KMS-11 (cell line): ENCODE results near the gene PTAR1.

Experiments used
- H2AFZ ChIP-seq: fragments of 200-600 bp; sonication (generic); 2 replicates; pipeline ENCODE4 v1.6.1; 2016; ENCODE audit warnings: antibody characterized with exemption, mixed run types, low read depth
- H3K27ac ChIP-seq: fragments of 200-600 bp; sonication (generic); 2 replicates; pipeline ENCODE4 v1.6.1; 2016; ENCODE audit warnings: mild to moderate bottlenecking, mixed run types
- H3K27me3 ChIP-seq: fragments of 200-600 bp; sonication (generic); 2 replicates; pipeline ENCODE4 v1.6.1; 2017; ENCODE audit warnings: mild to moderate bottlenecking, low read depth, mixed run types, moderate library complexity; ENCODE audit not compliant: insufficient read depth
- H3K36me3 ChIP-seq: fragments of 200-600 bp; sonication (generic); 2 replicates; pipeline ENCODE4 v1.6.1; 2017; ENCODE audit warnings: mild to moderate bottlenecking, mixed run types; ENCODE audit not compliant: insufficient read depth
- H3K4me1 ChIP-seq: fragments of 200-600 bp; sonication (generic); 2 replicates; pipeline ENCODE4 v1.6.1; 2016; ENCODE audit warnings: mild to moderate bottlenecking, low read depth, mixed run types; ENCODE audit not compliant: poor library complexity, severe bottlenecking
- H3K4me2 ChIP-seq: fragments of 200-600 bp; sonication (generic); 2 replicates; pipeline ENCODE4 v1.7.0; 2016; ENCODE audit warnings: mild to moderate bottlenecking, mixed run types
- H3K4me3 ChIP-seq: fragments of 200-600 bp; sonication (generic); IDR thresholded peaks from 2 replicates; pipeline ENCODE4 v1.6.1; 2017; ENCODE audit warnings: low read depth, low read length, mixed read lengths; ENCODE audit not compliant: insufficient read depth
- H3K79me2 ChIP-seq: fragments of 200-600 bp; sonication (generic); 2 replicates; pipeline ENCODE4 v1.6.1; 2016; ENCODE audit warnings: low read depth, mixed run types; ENCODE audit not compliant: insufficient read depth
- H3K9ac ChIP-seq: fragments of 200-600 bp; sonication (generic); 2 replicates; pipeline ENCODE4 v1.6.1; 2016; ENCODE audit warnings: mild to moderate bottlenecking, mixed run types
- H4K20me1 ChIP-seq: fragments of 200-600 bp; sonication (generic); 2 replicates; pipeline ENCODE4 v1.6.1; 2016; ENCODE audit warnings: mild to moderate bottlenecking, mixed run types; ENCODE audit not compliant: insufficient read depth
- CTCF ChIP-seq: fragments of 200-600 bp; sonication (generic); conservative IDR thresholded peaks from 2 replicates; pipeline ENCODE4 v1.6.1; 2017; ENCODE audit warnings: low read depth, mild to moderate bottlenecking, antibody characterized with exemption, low read length, moderate library complexity, mixed read lengths

Gene PTAR1

GRCh38 chr9:69750085-69750484 is 9.7 kb downstream of the PTAR1 start:
- H3K4me3 ChIP-seq, result no peak overlapping the region
- H2AFZ ChIP-seq, result no peak overlapping the region
- H3K27ac ChIP-seq, result no peak overlapping the region
- H3K9ac ChIP-seq, result no peak overlapping the region
- no peak for TF ChIP-seq CTCF
- H3K4me2 ChIP-seq, result no peak overlapping the region
- H3K36me3 ChIP-seq, result no peaks in the 10 kb centered on the region
- peaks cover 7% of the 10 kb centered on the region for H3K4me1 ChIP-seq
- peaks cover 19% of the 10 kb centered on the region; the same call in 1 of the 2 replicates for H3K79me2 ChIP-seq
- H4K20me1 ChIP-seq, result no peaks in the 10 kb centered on the region
- H3K27me3 ChIP-seq, result no peaks in the 10 kb centered on the region

- Histone ChIP-seq H3K27ac (no peak overlapping the region), H3K4me2 (no peak overlapping the region), H3K27me3 (no peaks in the 10 kb centered on the region), H3K36me3 (no peaks in the 10 kb centered on the region), H2AFZ (no peak overlapping the region), H3K9ac (no peak overlapping the region), H3K79me2 (peaks cover 5% of the 10 kb centered on the region; the same call in 1 of the 2 replicates), H3K4me1 (peaks cover 7% of the 10 kb centered on the region), H3K4me3 (no peak overlapping the region), H4K20me1 (0 out of 2 replicates have a peak, but pooled peaks cover 4% of the 10 kb centered on the region)
- TF ChIP-seq CTCF, result no peak
These were observed 11.5 kb downstream of the PTAR1 start for GRCh38 chr9:69748304-69748703.

GRCh38 chr9:69746859-69747560 is 12.8 kb downstream of the PTAR1 start:
- Histone ChIP-seq H3K27ac (no peak overlapping the region), H2AFZ (no peak overlapping the region), H3K4me2 (no peak overlapping the region), H4K20me1 (0 out of 2 replicates have a peak, but pooled peaks cover 4% of the 10 kb centered on the region), H3K4me1 (peaks cover 7% of the 10 kb centered on the region), H3K9ac (no peak overlapping the region), H3K4me3 (no peak overlapping the region), H3K27me3 (no peaks in the 10 kb centered on the region), H3K36me3 (no peaks in the 10 kb centered on the region), H3K79me2 (no peaks in the 10 kb centered on the region)
- no peak for TF ChIP-seq CTCF

- H3K4me1 ChIP-seq, result peaks cover 7% of the 10 kb centered on the region
- no peaks in the 10 kb centered on the region for H3K36me3 ChIP-seq
- no peak overlapping the region for H3K4me2 ChIP-seq
- no peaks in the 10 kb centered on the region for H3K27me3 ChIP-seq
- no peak overlapping the region for H3K9ac ChIP-seq
- no peaks in the 10 kb centered on the region for H3K79me2 ChIP-seq
- H3K27ac ChIP-seq, result no peak overlapping the region
- H2AFZ ChIP-seq, result no peak overlapping the region
- 0 out of 2 replicates have a peak, but pooled peaks cover 4% of the 10 kb centered on the region for H4K20me1 ChIP-seq
- no peak for TF ChIP-seq CTCF
- no peak overlapping the region for H3K4me3 ChIP-seq
These were observed 13.9 kb downstream of the PTAR1 start for GRCh38 chr9:69745716-69746437.
